ENCODE data around the gene HS3ST2.
A peak's percentile ranks its signal among the peaks of the same experiment; 100 is the strongest.
"Not testable (repeated sequence)": the region's sequence is repeated elsewhere in the genome, so short reads cannot be mapped to it uniquely, and the experiment has no call there.

HS3ST2 gene

DNA sequence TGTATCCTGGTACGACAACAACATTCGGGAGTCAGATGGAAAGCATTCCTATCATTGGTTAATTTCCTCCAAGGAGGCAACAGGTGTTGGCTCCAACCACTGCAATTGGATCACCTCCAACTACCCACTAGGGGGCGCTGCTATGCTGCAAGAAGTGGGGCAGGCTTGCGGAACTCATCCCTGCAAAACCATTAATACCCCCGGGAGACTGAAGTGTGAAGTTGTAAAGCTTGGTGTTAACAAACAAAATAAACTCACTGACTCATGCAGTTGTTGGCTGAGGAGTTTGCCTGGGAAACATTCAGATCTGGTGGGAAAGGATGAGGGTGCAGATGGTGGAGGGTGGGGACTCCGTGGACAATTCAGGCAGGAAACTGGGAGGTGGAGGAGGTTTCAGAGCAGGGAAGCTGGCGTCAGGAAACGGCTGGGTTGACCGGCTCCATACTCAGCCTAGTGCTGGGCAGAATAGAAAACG is 84.9 kb downstream of the HS3ST2 start (continued):
- TF ChIP-seq TCF7L2 (IDR thresholded peaks at IDR 0.05; ENCODE audit: borderline replicate concordance, low read depth, low read length) (no peak), ZNF792 (tag by site-specific recombination; IDR thresholded peaks at IDR 0.05) (no peak), REPIN1 (tag by site-specific recombination; IDR thresholded peaks at IDR 0.05; ENCODE audit: low read depth) (no peak), ZNF2 (tag by site-specific recombination; IDR thresholded peaks at IDR 0.05) (peak; percentile 96), ZNF514 (tag by site-specific recombination; IDR thresholded peaks at IDR 0.05) (no peak), ZNF169 (tag by site-specific recombination; IDR thresholded peaks at IDR 0.05) (no peak), KLF1 (tag by site-specific recombination; IDR thresholded peaks at IDR 0.05) (peak; percentile 37; the same call in 1 of the 2 replicates), KLF7 (tag by site-specific recombination; IDR thresholded peaks at IDR 0.05; ENCODE audit: borderline replicate concordance) (no peak), ZNF155 (tag by site-specific recombination; IDR thresholded peaks at IDR 0.05) (no peak), ZNF404 (tag by site-specific recombination; IDR thresholded peaks at IDR 0.05) (no peak), BCL11B (tag by site-specific recombination; IDR thresholded peaks at IDR 0.05; ENCODE audit: low read depth) (no peak), ZNF561 (tag by site-specific recombination; IDR thresholded peaks at IDR 0.05; ENCODE audit: borderline replicate concordance) (0 out of 2 replicates have a peak, but pooled peaks have one; percentile 55), ZNF658 (tag by site-specific recombination; IDR thresholded peaks at IDR 0.05) (no peak), ZNF341 (tag by site-specific recombination; IDR thresholded peaks at IDR 0.05; ENCODE audit: low read depth) (no peak), ZNF843 (tag by site-specific recombination; IDR thresholded peaks at IDR 0.05) (peak; percentile 61; the same call in 1 of the 2 replicates)
- TF ChIP-seq, protein P1, sequence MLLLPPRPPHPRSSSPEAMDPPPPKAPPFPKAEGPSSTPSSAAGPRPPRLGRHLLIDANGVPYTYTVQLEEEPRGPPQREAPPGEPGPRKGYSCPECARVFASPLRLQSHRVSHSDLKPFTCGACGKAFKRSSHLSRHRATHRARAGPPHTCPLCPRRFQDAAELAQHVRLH (tag by site-specific recombination; IDR thresholded peaks at IDR 0.05) = 0 out of 2 replicates have a peak, but pooled peaks have one; percentile 51
- TF ChIP-seq, protein P2, sequence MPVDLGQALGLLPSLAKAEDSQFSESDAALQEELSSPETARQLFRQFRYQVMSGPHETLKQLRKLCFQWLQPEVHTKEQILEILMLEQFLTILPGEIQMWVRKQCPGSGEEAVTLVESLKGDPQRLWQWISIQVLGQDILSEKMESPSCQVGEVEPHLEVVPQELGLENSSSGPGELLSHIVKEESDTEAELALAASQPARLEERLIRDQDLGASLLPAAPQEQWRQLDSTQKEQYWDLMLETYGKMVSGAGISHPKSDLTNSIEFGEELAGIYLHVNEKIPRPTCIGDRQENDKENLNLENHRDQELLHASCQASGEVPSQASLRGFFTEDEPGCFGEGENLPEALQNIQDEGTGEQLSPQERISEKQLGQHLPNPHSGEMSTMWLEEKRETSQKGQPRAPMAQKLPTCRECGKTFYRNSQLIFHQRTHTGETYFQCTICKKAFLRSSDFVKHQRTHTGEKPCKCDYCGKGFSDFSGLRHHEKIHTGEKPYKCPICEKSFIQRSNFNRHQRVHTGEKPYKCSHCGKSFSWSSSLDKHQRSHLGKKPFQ (tag by site-specific recombination; IDR thresholded peaks at IDR 0.05) = peak; percentile 88
- TF ChIP-seq, protein P3, sequence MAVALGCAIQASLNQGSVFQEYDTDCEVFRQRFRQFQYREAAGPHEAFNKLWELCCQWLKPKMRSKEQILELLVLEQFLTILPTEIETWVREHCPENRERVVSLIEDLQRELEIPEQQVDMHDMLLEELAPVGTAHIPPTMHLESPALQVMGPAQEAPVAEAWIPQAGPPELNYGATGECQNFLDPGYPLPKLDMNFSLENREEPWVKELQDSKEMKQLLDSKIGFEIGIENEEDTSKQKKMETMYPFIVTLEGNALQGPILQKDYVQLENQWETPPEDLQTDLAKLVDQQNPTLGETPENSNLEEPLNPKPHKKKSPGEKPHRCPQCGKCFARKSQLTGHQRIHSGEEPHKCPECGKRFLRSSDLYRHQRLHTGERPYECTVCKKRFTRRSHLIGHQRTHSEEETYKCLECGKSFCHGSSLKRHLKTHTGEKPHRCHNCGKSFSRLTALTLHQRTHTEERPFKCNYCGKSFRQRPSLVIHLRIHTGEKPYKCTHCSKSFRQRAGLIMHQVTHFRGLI (tag by site-specific recombination; IDR thresholded peaks at IDR 0.05) = no peak
- TF ChIP-seq, protein P4, sequence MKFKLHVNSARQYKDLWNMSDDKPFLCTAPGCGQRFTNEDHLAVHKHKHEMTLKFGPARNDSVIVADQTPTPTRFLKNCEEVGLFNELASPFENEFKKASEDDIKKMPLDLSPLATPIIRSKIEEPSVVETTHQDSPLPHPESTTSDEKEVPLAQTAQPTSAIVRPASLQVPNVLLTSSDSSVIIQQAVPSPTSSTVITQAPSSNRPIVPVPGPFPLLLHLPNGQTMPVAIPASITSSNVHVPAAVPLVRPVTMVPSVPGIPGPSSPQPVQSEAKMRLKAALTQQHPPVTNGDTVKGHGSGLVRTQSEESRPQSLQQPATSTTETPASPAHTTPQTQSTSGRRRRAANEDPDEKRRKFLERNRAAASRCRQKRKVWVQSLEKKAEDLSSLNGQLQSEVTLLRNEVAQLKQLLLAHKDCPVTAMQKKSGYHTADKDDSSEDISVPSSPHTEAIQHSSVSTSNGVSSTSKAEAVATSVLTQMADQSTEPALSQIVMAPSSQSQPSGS (tag by site-specific recombination; IDR thresholded peaks at IDR 0.05; ENCODE audit: low read depth) = no peak
- TF ChIP-seq, protein P5, sequence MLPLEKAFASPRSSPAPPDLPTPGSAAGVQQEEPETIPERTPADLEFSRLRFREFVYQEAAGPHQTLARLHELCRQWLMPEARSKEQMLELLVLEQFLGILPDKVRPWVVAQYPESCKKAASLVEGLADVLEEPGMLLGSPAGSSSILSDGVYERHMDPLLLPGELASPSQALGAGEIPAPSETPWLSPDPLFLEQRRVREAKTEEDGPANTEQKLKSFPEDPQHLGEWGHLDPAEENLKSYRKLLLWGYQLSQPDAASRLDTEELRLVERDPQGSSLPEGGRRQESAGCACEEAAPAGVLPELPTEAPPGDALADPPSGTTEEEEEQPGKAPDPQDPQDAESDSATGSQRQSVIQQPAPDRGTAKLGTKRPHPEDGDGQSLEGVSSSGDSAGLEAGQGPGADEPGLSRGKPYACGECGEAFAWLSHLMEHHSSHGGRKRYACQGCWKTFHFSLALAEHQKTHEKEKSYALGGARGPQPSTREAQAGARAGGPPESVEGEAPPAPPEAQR (tag by site-specific recombination; IDR thresholded peaks at IDR 0.05) = no peak

DNA sequence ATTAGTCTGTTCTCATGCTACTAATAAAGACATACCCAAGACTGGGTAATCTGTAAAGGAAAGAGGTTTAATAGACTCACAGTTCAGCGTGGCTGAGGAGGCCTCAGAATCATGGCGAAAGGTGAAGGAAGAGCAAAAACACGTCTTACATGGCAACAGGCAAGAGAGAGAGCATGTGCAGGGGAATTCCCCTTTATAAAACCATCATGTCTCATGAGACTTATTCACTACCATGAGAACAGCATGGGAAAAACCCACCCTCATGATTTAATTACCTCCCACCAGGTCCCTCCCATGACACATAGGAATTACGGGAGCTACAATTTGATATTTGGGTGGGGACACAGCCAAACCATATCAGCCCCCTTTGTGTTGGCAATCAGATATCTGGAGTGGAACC is 85.6 kb downstream of the HS3ST2 start:
- H3K4me3 ChIP-seq (ENCODE audit: low read depth, low read length); H3K4me1 ChIP-seq (ENCODE audit: control insufficient read depth, insufficient read depth, low read length); H3K36me3 ChIP-seq (ENCODE audit: control insufficient read depth in 2 of 2, insufficient read depth in 1 of 2, low read length in 2 of 2); H3K9me3 ChIP-seq (ENCODE audit: control insufficient read depth, insufficient read depth, low read depth, low read length); H3K27ac ChIP-seq (ENCODE audit: extremely low read depth, low read depth, low read length); POLR2A ChIA-PET: not testable (repeated sequence)
- CTCF ChIA-PET = interaction anchor here (0.7 to 2.9 kb wide), 20 partner anchors 9 to 535 kb away, joined by 3 to 18 read pairs (median 5); no protein-coding TSS in a partner anchor
- TF ChIP-seq SETDB1 (IDR thresholded peaks at IDR 0.05; ENCODE audit: insufficient read length, low read length) = peak; percentile 55
